HG02938 (cell line): Measurements from ENCODE around the gene MYLIP.

Experiments used
- ATAC-seq: cut with Tn5 transposase; IDR thresholded peaks from one replicate; pipeline ENCODE4 v1.9.1; 2021; ENCODE audit warnings: mild to moderate bottlenecking, moderate library complexity; ENCODE audit not compliant: unreplicated experiment

The MYLIP gene

DNA sequence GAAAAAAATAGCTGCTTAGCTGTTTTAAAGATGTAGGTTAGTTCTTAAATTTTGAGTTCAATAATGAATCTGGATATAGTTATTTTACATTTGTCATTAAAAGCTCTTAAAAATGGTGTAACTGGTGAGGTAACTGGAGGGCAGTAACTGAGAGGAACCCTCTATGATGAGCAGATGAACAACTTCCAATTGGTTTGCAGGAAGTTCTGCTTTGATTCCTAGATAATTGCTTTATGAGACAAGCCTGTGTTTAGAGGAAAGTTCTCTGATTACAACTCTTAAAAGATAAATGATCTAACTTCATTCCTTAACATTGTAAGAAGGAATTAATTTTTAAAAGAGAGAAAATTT, 8.5 kb downstream of the MYLIP start:
- ATAC-seq = no peak

DNA sequence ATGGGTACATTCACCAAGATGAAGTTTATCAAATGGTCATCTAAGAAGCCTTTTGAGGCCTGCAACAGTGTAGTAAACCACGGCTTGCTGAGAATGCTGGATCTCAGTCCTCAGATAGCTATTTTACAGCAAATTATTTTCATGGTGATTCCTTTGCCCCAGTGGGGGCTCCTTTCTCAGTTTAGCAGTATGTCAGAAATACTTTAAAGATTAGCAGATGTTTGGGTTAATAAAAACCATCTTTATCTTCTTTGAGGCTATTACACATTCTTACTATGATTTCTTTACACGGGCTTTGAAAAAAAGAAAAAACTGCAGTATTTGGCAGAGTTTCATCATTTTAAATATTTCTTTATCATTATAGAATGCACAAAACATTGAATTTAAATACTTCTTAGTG, 10.7 kb downstream of the MYLIP start:
- no peak for ATAC-seq

DNA sequence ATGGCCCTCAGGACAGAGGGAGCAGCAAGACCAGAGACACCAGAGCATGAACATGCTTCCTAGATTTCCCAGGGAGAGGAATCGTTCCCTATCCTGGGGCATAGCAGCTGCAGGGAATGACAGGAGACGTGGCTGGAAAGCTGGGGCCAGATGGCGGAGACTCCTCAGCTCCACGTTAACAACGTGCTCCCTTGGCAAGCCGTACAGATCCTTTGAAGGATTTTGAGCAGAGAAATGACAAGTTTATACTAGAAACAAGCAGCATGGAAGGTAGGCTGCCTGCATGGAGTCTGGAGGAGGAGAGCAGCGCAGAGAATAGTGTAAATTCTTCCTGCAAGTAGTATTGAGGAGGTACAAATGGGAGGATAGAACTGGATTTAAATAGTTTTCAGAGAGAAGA, 11.7 kb downstream of the MYLIP start:
- no peak for ATAC-seq

DNA sequence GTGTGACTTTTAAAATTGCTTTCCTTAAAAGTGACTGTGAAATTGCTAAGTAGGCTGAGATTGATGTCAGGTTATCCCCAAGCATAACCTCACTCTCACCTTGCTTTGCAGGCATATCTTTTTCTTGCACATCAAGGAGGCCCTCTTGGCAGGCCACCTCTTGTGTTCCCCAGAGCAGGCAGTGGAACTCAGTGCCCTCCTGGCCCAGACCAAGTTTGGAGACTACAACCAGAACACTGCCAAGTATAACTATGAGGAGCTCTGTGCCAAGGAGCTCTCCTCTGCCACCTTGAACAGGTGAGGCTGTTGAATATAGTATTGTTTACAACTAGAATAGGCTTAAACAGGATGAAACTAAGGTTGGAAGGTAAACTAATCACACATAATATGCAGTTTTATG, 12.6 kb downstream of the MYLIP start:
- ATAC-seq = no peak

DNA sequence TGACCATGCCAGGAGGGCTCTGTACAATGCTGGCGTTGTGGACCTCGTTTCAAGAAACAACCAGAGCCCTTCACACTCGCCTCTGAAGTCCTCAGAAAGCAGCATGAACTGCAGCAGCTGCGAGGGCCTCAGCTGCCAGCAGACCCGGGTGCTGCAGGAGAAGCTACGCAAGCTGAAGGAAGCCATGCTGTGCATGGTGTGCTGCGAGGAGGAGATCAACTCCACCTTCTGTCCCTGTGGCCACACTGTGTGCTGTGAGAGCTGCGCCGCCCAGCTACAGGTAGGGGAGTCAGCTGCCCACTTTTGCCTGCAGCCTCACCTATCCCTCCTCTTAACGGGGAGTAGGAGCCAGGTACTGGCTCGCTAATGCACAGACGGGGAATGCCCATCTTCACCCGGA, 16.2 kb downstream of the MYLIP start:
- no peak for ATAC-seq

DNA sequence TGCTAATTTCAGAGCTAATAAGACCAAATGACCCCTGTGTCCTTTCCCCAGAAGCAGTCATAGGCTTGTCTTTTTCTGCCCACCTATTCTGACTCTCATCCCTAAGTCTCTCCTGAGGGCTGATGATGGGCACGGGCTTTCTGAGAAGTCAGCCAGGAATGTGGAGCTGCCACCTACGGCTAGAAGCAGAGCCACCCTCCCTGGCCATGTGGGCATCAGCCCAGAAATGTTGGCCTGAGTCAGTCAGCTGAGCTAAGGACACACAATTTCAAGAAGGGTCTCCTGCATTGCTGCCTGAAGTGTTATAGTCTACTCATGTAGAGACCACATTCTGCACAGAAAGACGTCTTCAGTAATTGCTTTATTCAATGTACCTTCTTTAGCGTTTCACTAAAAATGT, 17.1 kb downstream of the MYLIP start:
- no peak for ATAC-seq

DNA sequence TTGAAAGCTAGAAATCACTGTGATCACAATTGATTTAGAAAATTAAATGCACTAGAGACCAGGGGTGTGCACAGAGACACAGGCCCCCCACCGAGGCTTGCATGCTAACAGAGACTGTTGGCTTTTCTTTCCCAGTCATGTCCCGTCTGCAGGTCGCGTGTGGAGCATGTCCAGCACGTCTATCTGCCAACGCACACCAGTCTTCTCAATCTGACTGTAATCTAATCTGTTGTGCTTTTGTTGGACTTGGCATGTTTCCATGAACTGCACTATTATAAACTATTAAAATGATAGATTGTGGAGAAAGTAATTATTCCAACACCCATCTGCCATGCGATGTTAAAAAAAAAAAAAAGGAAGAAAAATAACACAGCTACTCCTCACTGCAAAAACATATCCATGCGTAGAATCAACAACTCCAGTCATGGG, 17.7 kb downstream of the MYLIP start:
- no peak for ATAC-seq

DNA sequence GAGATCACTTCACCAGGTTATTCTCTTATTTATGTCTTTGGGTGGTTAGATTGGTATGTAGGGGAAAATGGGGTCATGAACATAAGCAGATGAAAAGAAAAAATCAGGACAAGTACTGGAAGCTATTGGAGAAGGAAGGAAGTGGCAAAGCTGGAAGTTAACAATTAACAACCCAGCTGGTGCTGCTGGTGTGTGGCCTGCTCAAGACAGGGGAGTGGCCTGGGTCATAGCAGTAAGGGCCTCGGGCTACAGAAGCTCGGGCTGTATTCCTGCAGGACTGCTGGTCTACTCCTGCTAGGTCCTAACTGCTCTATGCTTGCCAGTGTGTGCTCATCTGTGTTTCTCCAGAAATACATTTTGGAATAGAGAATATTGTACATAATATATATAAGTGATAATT, 19.6 kb downstream of the MYLIP start:
- ATAC-seq = no peak

DNA sequence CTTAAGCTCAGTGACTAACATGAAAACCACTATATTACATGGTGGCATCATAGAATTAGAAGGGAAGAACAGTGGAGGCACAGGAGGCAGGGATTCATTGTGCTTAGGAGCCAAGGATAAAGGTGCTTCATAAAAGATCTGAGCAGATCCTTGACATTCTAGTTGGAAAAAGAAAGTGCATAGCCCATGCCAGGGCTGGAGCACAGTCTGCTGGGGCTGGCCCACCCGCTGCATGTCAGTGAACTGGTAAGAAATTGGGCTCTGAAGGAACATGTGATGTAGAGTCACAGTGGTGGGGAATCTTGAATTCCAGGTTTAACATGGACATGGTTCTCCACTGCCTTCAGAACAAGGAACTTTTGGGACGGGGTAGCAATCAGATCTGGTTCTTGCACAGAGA, 20.4 kb downstream of the MYLIP start:
- no peak for ATAC-seq

DNA sequence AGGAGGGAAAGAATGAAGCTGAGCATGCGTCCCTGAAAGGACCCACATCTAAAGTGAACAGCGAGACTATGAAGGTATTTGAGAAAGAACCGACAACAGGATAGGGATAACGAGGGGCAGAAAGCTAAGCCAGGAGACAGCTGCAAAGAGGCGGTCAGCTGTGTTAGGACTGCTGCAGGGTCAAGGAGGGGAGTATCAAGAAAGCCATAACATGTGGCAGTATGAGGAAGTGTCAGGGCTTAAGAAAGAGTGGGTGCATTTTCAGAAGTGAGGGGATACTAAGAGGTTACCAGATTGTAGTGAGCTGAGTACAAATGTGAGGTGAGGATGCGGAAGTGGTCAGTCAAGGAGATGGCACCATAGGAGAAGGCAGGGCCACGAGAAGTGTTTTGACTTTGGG, 21.2 kb downstream of the MYLIP start:
- no peak for ATAC-seq

DNA sequence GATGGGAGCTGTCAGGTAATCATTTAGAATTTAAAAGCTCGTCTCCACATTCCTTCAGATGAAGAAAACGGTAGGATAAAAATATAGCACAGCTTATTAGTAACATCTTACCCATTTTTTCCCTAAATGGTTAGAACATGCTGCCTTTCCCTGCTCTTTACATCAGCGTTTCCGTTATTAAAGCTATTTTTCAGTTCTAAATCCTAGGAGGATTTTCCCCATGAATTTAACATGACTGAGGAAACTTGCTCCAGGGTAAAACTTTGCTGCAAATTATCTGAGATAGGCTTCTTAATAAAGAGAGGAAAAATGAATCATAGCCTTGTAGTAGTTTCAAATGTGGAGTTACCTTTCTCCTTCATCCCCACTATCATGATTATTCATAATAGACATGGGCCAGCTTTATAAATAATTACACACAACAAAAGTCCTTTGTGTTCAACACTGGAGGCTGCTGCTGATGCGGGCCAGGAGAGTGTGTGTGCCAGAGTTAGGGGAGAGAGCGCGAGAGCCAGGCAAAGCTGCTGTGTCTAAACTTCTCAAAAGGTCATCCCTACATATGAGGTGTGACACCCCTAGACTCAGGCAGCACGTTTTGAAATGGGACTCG, 24.4 kb downstream of the MYLIP start:
- ATAC-seq = no peak

DNA sequence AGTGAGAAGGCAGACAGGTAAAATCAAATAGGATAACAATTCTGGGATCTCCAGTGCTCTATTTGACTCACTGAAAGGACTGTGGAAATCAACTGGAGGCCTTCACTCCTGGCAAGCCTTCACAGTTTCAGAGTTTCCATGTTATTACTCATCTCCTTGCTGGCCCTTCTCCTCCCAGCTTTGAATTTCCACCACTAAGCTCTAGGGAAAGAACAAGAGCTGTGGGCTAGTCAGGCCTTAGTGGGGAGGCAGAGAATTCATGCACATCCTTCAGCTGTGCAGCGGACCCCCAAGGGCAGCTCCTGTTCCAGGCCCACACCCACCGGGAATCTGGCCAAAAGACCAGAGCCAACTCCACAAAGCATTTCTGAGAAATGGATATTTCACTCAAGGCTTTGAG, 26.0 kb downstream of the MYLIP start:
- no peak for ATAC-seq

DNA sequence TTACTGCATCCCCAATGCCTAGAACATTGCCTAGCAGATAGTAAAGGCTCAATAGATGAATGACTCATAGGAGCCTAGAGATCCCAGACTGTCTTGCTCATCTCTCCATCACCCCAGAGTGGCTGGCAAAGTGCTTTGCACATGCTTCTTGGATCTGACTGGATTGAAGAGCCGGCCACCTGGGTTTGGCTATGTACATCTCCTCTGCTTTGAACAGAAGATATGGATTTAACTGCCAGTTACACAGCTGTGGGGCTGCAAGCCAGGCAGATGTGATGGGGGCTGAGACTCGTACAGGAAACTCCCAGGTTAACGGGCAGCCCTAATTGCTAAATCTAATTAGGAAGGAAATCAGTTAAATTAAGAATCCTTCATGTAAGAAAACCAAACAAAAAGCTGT, 28.6 kb downstream of the MYLIP start:
- ATAC-seq = no peak

DNA sequence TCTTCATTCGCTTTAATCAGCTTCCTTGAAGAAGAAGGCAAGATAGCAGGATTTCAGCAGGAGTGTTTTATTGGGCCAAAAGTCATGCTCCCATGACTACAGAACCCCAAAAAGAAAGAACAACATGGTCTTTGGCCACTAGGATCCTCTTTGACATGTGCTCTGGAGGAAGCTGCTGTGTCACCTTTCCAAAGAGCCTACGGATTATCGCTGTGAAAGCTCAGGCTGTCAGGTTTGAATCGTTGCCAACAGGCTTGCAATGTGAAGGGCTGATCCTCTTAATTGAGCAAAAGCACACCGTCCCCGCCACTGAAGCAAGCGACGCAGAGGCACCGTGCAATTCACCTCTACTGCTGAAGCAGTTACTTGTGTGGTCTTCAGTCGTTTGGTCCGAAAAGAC, 29.0 kb downstream of the MYLIP start:
- ATAC-seq = no peak

DNA sequence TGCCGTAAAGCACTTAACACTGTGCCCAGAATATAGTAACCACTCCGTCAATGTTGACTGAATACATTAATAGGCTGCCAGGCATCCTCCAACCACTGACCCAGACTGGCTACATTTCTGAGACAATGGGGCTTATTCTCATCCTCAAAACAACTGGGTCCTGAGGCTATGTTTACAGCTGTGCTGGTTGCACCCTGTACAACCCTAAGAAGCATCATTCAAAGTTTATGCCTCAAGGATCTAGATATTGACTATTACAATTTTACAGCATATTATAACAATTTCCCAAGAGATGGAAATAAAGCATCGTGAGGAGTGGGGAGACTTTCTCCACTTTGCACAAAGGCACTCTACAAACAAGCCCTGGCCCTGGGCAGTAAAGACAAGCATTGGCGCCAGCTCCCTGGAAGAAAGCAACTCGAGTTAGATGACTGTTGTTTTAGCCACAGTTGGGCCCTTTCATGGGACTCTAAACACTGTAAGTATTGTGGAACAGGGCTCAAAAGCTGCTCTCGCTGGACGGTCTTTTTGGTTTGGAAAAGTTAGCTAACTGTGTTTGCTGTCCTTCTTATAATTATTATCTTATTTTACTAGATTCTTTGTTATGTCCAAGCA, 30.2 kb downstream of the MYLIP start:
- no peak for ATAC-seq

DNA sequence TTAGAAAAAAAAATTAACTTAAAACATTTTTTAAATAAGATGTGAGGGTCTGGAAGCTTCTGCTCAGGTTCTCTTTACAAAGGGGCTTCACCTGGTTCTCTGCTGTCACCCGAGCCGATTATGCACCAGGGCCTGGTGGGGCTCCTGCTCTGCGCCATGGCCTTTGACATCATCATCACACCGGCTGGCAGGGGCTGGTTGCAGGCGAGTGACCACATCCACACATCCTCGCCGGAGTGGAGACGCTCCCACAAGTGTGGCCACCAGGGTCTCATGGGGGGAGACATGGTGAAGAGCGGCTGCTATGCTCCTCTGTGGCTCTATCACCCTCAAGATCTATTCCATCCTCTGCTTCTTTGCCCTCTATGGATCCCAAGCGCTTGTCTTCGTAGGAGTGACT, 31.9 kb downstream of the MYLIP start:
- ATAC-seq = no peak

DNA sequence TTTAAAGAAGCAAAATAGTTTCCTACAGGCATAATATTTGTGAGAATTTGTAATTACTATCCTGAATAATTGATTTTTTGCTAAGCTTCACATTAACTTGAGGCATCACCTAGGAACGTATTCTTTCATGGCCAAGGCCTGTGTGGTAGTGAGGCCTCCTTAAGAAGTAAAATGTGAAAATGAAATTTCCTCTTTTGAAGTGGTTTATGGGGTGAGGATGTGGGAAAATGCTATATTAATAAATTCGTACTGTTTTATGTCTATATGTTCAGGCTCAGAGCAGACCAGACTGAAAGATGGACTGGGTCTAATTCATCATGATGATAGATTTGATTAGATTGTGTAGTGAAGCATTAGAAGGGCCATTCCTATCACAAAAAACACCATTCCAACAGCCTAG, 33.1 kb downstream of the MYLIP start:
- no peak for ATAC-seq

DNA sequence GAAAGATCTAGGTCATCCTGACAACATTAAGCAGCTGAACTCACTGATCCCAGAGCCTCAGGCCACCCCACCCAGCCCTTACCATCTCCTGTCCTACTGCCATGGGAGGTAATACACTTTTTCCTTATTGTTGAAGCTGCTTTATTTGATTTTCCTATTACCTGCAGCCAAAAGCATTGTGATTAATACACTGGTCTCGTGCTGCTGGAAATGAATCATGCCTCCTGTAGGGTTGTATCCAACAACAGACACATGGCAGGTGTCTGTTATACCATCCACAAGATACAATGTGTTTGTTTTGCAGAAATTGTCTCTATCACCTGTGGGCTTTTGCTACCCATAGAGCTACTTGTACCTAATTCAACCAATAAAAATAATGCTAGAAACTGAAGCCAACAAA, 34.2 kb downstream of the MYLIP start:
- no peak for ATAC-seq

DNA sequence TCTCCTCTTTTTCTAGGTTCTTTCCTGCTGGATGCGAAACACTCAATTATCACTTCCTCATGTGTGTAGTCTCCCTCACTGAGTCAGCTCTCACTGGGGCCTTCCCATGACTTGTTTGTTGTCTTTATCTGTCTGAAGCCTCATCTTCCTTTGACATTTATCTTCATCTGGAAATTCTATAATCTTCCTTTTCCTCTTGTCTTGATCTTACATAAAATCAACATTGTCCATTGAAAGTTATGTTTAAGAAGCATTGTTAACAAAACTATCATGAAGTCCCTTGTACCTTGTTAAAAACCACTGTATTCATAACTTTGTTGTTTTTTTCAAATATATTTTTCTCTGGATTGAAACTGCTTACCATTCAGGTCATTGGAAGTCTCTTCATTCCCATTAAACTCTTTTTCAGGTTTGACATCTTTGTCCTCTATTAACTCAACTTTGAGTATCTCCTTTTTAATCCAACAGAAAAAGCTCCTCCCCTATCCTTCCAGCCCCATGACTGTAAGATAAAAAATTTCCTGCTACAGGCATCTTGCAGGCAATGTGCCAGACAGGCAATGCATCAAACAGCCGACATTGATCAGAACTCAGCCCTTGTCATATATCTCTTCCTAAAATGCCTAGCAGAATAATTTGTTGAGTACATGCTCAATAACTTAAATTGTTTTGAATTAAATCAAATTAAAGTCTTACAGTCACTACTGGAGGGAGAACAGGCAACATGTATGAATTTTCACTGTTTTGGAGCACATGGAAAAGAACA, 34.8 kb downstream of the MYLIP start:
- ATAC-seq = no peak

DNA sequence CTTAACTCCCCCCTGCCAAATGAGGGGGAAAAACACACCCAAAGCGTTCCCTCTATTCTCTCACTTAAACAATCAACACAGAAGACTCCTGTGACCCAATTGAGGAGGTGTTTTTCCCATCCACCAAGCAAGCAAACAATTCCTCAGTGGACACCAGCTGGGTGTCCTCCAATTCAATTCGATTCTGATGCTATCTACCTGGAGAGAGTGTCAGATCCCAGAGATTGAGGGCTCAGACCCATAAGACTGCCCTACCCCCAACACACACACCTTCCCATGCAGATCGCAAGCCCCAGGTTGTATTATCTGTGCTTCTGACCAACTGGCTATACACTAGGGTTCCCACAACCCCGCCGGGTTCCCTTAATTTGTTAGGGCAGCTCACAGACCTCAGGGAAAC, 36.8 kb downstream of the MYLIP start:
- no peak for ATAC-seq

DNA sequence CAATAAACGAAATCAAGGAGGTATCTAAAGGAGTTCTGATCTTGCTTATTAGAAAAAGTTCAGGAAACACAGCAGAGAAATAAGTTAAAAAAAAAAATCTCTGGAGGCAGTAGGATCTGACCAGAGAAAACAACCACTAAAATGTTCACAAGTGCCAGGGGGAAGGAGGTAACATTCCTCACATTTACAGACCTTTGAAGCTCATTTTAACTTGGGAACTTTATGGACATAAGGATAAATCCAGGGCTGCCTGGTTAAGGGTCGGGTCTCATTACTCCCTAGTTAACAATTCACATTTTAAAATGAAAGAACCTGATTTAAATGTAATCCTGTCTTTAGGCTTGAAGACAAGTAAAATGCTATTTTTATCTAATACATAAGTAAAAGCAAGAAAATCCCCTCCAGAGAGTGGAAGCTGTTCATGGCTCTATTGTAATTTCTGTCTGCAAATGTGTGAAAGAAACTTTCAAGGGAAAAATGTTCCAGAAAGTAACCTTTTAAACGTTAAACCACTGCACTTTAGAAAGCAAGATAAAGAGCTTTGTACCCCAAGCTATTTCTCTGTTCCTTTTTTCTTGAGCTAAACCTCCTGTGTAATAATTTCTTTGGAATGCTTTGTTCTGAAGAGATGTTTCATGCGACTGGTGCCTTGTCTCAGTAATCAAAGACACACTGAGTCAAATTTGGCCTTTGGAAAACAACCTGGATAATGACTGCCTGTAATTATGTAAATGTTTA, 38.2 kb downstream of the MYLIP start:
- ATAC-seq = no peak

DNA sequence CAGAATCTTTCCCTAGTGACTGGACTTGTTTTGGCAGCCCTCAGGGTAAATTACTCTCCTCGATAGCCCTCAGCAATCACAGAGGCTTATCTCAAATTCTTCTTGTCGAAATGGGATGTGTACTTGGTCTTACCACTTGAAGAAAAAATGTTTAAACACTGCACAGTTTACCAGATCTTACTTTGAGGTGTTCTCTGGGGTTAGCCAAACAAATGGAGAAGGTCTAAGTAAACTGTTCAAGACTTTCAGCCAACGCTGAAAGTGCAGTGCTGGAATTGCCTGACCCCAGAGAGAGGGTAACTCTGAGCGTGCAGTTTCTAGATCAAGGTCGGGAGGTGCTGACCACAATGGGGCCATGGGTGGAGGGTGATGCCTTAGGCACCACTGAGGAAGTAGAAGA, 39.2 kb downstream of the MYLIP start:
- ATAC-seq = no peak
